ENCODE data around the gene SPRTN.

SPRTN gene

DNA sequence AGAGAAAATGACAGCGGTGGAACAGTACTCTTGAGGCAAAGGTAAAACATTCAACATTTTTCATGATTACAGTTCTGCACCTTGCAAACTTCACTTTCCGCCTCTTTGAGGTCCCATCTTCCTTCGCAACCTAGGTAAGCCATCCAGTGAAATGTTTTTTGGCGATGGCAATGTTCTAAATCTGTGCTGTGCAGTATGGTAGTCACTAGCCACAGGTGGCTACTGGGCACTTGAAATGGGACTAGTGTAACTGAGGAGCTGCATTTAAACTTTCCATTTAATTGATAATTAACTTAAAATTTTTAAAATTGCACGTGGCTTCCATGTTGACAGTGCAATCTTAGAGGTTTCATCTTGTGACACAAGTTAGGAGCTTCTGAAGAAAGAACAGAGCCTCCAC is 13.4 kb upstream of the SPRTN start:
- TF ChIP-seq CTCF (IDR thresholded peaks at IDR 0.05; ENCODE audit: borderline replicate concordance, insufficient read depth, low read depth, low read length): no peak
- H3K4me3 ChIP-seq (ENCODE audit: low read depth, low read length): no peak overlapping the region

- TF ChIP-seq CTCF (IDR thresholded peaks at IDR 0.05; ENCODE audit: borderline replicate concordance, insufficient read depth, low read depth, low read length): no peak
- no peak overlapping the region for H3K4me3 ChIP-seq (ENCODE audit: low read depth, low read length)
These were observed 11.8 kb upstream of the SPRTN start for GRCh38 chr1:231326248-231326647.

DNA sequence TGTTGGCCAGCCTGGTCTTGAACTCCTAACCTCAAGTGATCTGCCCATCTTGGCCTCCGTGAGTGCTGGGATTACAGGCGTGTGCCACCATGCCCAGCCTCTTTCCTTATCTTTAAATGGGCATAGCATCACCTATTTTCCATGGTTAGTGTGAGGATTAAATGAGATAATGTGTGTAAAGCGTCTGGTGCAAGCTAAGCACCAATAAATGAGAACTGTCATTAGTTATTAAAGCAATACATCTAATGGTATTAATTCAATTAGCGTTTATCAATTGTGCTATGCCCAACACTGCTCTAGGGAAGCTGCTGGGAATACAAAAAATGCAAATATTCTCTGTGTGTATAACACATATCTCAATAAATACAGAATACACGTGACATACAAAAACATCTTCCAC is 10.5 kb upstream of the SPRTN start:
- no peak overlapping the region for H3K4me3 ChIP-seq (ENCODE audit: low read depth, low read length)
- TF ChIP-seq CTCF (IDR thresholded peaks at IDR 0.05; ENCODE audit: borderline replicate concordance, insufficient read depth, low read depth, low read length): no peak

DNA sequence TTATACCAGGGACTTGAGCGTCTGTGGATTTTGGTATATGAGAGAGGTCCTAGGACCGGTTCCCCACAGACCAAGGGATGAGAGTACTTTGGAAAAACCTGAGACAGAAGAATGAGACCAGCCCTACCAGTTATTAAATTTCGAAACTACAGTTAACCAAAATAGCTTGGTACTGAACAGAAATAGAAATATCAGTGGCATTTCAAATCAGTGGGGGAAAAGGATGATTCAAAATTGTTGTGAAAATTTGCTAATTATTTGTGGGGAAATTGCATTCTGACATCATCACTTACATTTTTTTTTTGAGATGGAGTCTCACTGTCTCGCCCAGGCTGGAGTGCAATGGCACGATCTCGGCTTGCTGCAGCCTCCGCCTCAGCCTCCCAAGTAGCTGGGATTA is 8.6 kb upstream of the SPRTN start:
- TF ChIP-seq CTCF (IDR thresholded peaks at IDR 0.05; ENCODE audit: borderline replicate concordance, insufficient read depth, low read depth, low read length): no peak
- no peak overlapping the region for H3K4me3 ChIP-seq (ENCODE audit: low read depth, low read length)

DNA sequence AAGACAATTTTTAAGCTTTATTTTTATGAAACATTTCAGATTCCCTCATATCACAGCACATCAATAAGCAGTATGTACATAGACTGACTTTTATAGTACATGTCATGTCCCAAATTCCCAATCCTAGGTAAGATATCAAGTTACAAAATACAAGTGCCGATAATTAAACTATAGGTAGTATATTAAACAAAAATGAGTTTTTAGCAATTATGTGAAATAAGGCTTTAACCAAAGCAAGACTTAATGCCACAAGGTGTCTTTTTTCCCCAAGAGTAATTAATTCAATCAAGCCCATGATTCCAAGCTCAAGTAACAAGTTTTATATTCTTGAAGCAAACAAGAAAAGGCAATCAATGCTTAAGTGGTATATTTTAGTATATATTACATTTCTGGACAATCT is 5.3 kb upstream of the SPRTN start:
- no peak for TF ChIP-seq CTCF (IDR thresholded peaks at IDR 0.05; ENCODE audit: borderline replicate concordance, insufficient read depth, low read depth, low read length)
- H3K4me3 ChIP-seq (ENCODE audit: low read depth, low read length): no peak overlapping the region

- H3K4me3 ChIP-seq (ENCODE audit: low read depth, low read length): no peak overlapping the region
- TF ChIP-seq CTCF (IDR thresholded peaks at IDR 0.05; ENCODE audit: borderline replicate concordance, insufficient read depth, low read depth, low read length): no peak
These were observed 3.9 kb upstream of the SPRTN start for GRCh38 chr1:231334079-231334666.

DNA sequence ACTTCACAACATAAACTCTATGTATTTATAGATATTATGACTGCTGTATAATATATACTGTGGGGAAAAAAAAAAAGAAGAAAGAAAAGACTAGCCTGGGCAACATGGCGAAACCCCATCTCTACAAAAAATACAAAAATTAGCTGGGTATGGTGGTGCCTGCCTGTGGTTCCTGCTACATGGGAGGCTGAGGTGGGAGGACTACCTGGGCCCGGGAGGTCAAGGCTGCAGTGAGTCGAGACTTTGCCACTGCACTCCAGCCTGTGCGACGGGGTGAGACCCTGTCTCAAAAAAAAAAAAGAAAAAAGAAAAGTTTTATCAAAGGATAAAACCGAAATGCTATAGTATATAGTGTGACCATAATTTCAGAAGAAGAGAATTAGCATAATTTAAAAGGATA is 3.1 kb upstream of the SPRTN start:
- H3K4me3 ChIP-seq (ENCODE audit: low read depth, low read length): no peak overlapping the region

More for the DNA sequence above, 3.1 kb upstream of the SPRTN start:
- TF ChIP-seq CTCF (IDR thresholded peaks at IDR 0.05; ENCODE audit: borderline replicate concordance, insufficient read depth, low read depth, low read length): no peak

Data from GM12875 (cell line).